CD4-positive, CD25-positive, alpha-beta regulatory T cell (primary cell): Measurements from ENCODE around the gene DCAF17. TPM values are rescaled to one million over a fixed set of nuclear protein-coding genes. Genes with fewer than 3 reads are reported as not detected.
A peak's percentile ranks its signal among the peaks of the same experiment; 100 is the strongest.
"Not testable (repeated sequence)": the region's sequence is repeated elsewhere in the genome, so short reads cannot be mapped to it uniquely, and the experiment has no call there.

Experiments
- ATAC-seq, 2 donors: fragments of 150-1000 bp; cut with Tn5 transposase; one replicate each; pipeline ENCODE4 v1.10.0; 2021; ENCODE audit warnings: low read depth in 2 of 2, moderate number of reproducible peaks in 2 of 2, moderate library complexity in 1 of 2
- DNase-seq, 3 donors: peaks; one replicate each; pipeline versions ENCODE4 v3.0.0 to v3.0.0-alpha.2; 2012 to 2022; ENCODE audit warnings: mixed read lengths in 1 of 3
- H3K27ac ChIP-seq: one replicate; pipeline ENCODE4 v1.7.0; 2013; ENCODE audit warnings: mild to moderate bottlenecking, low read length; ENCODE audit not compliant: insufficient read depth, poor library complexity, severe bottlenecking
- H3K27me3 ChIP-seq: one replicate; pipeline ENCODE4 v1.7.0; 2013; ENCODE audit warnings: low read length; ENCODE audit not compliant: control insufficient read depth, insufficient read depth
- H3K36me3 ChIP-seq: one replicate; pipeline ENCODE4 v1.7.0; 2013; ENCODE audit warnings: mild to moderate bottlenecking, low read length, moderate library complexity; ENCODE audit not compliant: control insufficient read depth, insufficient read depth
- H3K4me1 ChIP-seq: 2 replicates; pipeline ENCODE4 v1.7.0; 2013; ENCODE audit warnings: mild to moderate bottlenecking, low read length; ENCODE audit not compliant: insufficient read depth, control insufficient read depth, poor library complexity, severe bottlenecking
- H3K4me3 ChIP-seq: one replicate; pipeline ENCODE4 v1.7.0; 2013; ENCODE audit warnings: low read depth, mild to moderate bottlenecking, low read length, moderate library complexity
- H3K9me3 ChIP-seq, 2 experiments: 1 replicate in 1 of 2; 2 replicates in 1 of 2; pipeline ENCODE4 v1.7.0; 2013; ENCODE audit warnings: low read length in 2 of 2, mild to moderate bottlenecking in 1 of 2, moderate library complexity in 1 of 2; ENCODE audit not compliant: control insufficient read depth in 2 of 2
- H3K27ac Mint-ChIP-seq, 3 donors: one replicate each; pipeline ENCODE4 v1.8.0; 2020 to 2022; ENCODE audit warnings: mild to moderate bottlenecking in 3 of 3, mixed read lengths in 3 of 3, moderate library complexity in 2 of 3
- H3K27me3 Mint-ChIP-seq: one replicate; pipeline ENCODE4 v1.8.0; 2022; ENCODE audit warnings: mild to moderate bottlenecking, mixed read lengths
- H3K36me3 Mint-ChIP-seq: one replicate; pipeline ENCODE4 v1.8.0; 2020; ENCODE audit warnings: mixed read lengths
- H3K4me1 Mint-ChIP-seq, 4 donors: one replicate each; pipeline ENCODE4 v1.8.0; 2020 to 2022; ENCODE audit warnings: mixed read lengths in 4 of 4, mild to moderate bottlenecking in 1 of 4
- H3K4me3 Mint-ChIP-seq, 4 donors: one replicate each; pipeline ENCODE4 v1.8.0; 2020 to 2022; ENCODE audit warnings: mild to moderate bottlenecking in 4 of 4, mixed read lengths in 4 of 4, moderate library complexity in 3 of 4
- H3K9me3 Mint-ChIP-seq, 7 donors: one replicate each; pipeline ENCODE4 v1.8.0; 2020 to 2022; ENCODE audit warnings: mixed read lengths in 7 of 7, mild to moderate bottlenecking in 3 of 7, moderate library complexity in 2 of 7
- polyA plus RNA-seq, 4 donors: library from polyadenylated mRNA; unstranded; fragments of 300-500 nt; fragmentation: Illumina TruSeq; gene quantifications; one replicate each; pipeline ENCODE4 v1.2.3, GENCODE V29; 2021
- total RNA-seq: library from RNA; stranded (reverse); gene quantifications from one replicate; pipeline ENCODE4 v1.2.3, GENCODE V29; 2022

The DCAF17 gene
- total and polyA plus RNA-seq, 5 donors from 2014 or later: 10.3 to 18.4 (median 12.7) TPM

DNA sequence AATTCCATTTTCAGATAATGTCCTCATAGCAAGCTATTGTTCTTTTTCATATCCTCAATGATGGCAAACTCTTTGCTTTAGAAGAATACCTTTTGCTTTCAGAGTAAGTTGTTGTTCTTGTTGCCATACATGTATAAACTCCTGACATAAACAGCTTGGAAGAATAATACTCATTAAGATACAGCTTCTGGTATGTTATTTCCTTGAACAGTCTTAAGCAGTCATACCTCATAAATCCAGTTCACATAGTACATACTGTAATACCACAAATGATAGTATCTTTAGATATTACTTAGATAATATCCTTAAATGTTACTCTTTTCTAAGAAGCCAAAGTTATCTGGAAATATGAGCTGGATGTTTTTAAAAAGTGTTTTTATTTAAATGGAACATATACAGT, 23.4 kb upstream of the DCAF17 start:
- Mint-ChIP-seq H3K4me1 (peaks cover 14 to 23% (median 18%) of the 10 kb centered on the region in 4 donors), H3K27me3 (no peaks in the 10 kb centered on the region), H3K27ac (no peak overlapping the region), H3K9me3 (peaks cover 0 to 4% (median 0%) of the 10 kb centered on the region in 7 donors), H3K4me3 (no peak overlapping the region), H3K36me3 (no peaks in the 10 kb centered on the region)
- no peak for DNase-seq
- H3K9me3 ChIP-seq: no peaks in the 10 kb centered on the region
- no peak overlapping the region for H3K4me3 ChIP-seq
- no peak for ATAC-seq
- H3K36me3 ChIP-seq: no peaks in the 10 kb centered on the region
- no peak overlapping the region for H3K27ac ChIP-seq
- H3K4me1 ChIP-seq: peaks cover 4% of the 10 kb centered on the region
- H3K27me3 ChIP-seq: no peaks in the 10 kb centered on the region

DNA sequence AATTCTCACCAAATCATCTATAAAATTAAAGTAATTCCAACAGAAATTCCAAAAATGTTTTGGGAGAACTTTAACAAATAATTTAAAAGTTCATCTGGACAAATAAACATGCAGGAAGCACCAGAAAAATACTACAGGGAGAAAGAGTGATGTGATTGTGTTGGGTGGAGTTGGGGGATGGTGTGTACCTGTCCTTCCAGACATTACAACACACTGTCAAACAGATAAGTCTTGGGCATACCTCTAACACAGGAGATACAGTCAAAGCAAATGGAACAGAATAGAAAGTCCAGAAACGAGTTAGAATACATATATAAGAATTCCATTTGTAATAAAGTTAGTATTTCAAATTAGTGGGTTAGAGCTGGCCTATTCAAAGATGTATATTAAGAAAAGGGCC, 22.8 kb upstream of the DCAF17 start:
- H3K4me1 ChIP-seq: peaks cover 4% of the 10 kb centered on the region
- H3K4me3 ChIP-seq: no peak overlapping the region
- H3K27ac ChIP-seq: no peak overlapping the region
- H3K36me3 ChIP-seq: no peaks in the 10 kb centered on the region
- H3K4me3 Mint-ChIP-seq: no peak overlapping the region
- H3K36me3 Mint-ChIP-seq: no peaks in the 10 kb centered on the region
- H3K9me3 Mint-ChIP-seq: peaks cover 0 to 2% (median 0%) of the 10 kb centered on the region in 7 donors
- no peaks in the 10 kb centered on the region for H3K9me3 ChIP-seq
- H3K27me3 ChIP-seq: no peaks in the 10 kb centered on the region
- no peaks in the 10 kb centered on the region for H3K27me3 Mint-ChIP-seq
- DNase-seq: no peak
- peaks cover 15 to 24% (median 19%) of the 10 kb centered on the region in 4 donors for H3K4me1 Mint-ChIP-seq
- ATAC-seq: no peak
- H3K27ac Mint-ChIP-seq: no peak overlapping the region

DNA sequence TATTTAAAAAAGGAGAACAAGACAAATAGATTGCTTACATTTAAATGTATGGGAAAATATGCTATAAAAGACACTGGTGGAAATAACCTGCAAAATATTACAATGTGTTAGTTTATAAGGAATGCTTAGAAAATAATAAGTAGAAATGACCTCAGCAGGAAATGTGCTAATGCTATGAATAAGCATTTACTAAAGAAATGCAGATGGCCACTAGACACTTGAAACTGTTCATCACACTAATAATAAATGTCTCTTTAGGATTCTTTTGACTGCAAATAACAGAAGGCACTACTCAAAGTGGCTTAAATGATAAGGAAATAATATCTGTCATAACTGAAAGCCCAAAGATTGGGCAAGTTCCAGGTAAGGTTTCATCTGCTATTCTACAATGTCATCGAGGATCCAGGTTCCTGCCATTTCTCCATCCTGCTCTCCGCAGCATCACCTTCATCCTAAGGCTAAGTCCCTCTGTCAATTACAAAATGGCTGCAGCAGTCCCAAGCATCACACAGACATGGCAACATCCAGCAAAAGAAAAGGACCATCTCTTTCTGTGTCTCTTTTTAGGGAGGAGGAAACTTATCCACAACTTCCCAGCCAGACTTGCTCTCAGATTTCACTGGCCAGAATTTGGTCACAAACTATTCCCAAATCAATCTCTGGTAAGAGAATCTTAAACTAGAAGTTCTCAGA, 22.1 kb upstream of the DCAF17 start:
- ATAC-seq (no peak), DNase-seq (no peak)
- Mint-ChIP-seq H3K4me3 (no peak overlapping the region), H3K27ac (no peak overlapping the region), H3K27me3 (no peaks in the 10 kb centered on the region), H3K4me1 (peaks cover 14 to 25% (median 18%) of the 10 kb centered on the region in 4 donors), H3K9me3 (peaks cover 0 to 2% (median 0%) of the 10 kb centered on the region in 7 donors), H3K36me3 (no peaks in the 10 kb centered on the region)
- Histone ChIP-seq H3K27ac (no peak overlapping the region), H3K36me3 (no peaks in the 10 kb centered on the region), H3K9me3 (no peaks in the 10 kb centered on the region), H3K27me3 (no peaks in the 10 kb centered on the region), H3K4me1 (peaks cover 2% of the 10 kb centered on the region), H3K4me3 (no peak overlapping the region)

GRCh38 chr2:171412571-171413175, 21.4 kb upstream of the DCAF17 start:
- ATAC-seq: no peak
- Mint-ChIP-seq H3K9me3 (peaks cover 0 to 1% (median 0%) of the 10 kb centered on the region in 7 donors), H3K27me3 (no peaks in the 10 kb centered on the region)

DNA sequence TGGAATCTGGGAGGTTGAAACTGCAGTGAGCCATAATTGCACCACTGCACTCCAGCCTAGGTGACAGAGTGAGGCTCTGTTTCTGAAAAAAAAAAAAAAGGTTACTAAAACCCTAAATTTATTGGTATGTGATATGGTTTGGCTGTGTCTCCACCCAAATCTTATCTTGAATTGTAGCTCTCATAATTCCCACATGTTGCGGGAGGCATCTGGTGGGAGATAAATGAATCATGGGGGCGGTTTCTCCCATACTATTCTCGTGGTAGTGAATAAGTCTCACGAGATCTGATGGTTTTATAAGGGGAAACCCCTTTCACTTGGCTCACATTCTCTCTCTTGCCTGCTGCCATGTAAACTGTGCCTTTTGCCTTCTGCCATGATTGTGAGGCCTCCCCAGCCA, 19.4 kb upstream of the DCAF17 start:
- H3K4me3 ChIP-seq, H3K9me3 ChIP-seq, H3K27ac ChIP-seq, ATAC-seq, H3K27ac Mint-ChIP-seq, H3K27me3 Mint-ChIP-seq, DNase-seq, H3K4me1 ChIP-seq, H3K36me3 Mint-ChIP-seq, H3K36me3 ChIP-seq, H3K9me3 Mint-ChIP-seq, H3K27me3 ChIP-seq, H3K4me3 Mint-ChIP-seq: not testable (repeated sequence)
- H3K4me1 Mint-ChIP-seq: peaks cover 9 to 20% (median 12%) of the 10 kb centered on the region in 4 donors

More at GRCh38 chr2:171412571-171413175, 21.4 kb upstream of the DCAF17 start:
- peaks cover 12 to 23% (median 15%) of the 10 kb centered on the region in 4 donors for H3K4me1 Mint-ChIP-seq
- Histone ChIP-seq H3K9me3 (no peaks in the 10 kb centered on the region), H3K4me1 (no peaks in the 10 kb centered on the region), H3K4me3 (no peak overlapping the region), H3K27ac (no peak overlapping the region), H3K36me3 (no peaks in the 10 kb centered on the region), H3K27me3 (no peaks in the 10 kb centered on the region)
- DNase-seq: no peak
- no peaks in the 10 kb centered on the region for H3K36me3 Mint-ChIP-seq
- H3K4me3 Mint-ChIP-seq: no peak overlapping the region
- no peak overlapping the region for H3K27ac Mint-ChIP-seq

GRCh38 chr2:171416009-171416926, 17.8 kb upstream of the DCAF17 start:
- no peaks in the 10 kb centered on the region for H3K36me3 Mint-ChIP-seq
- Histone ChIP-seq H3K9me3 (no peaks in the 10 kb centered on the region), H3K36me3 (no peaks in the 10 kb centered on the region), H3K4me3 (peak overlapping the region; percentile 51), H3K27me3 (no peaks in the 10 kb centered on the region), H3K27ac (no peak overlapping the region), H3K4me1 (no peaks in the 10 kb centered on the region)
- peak; percentile 98 to 99 for ATAC-seq
- peak overlapping the region; percentile 10 to 70 (median 59) for H3K27ac Mint-ChIP-seq
- H3K27me3 Mint-ChIP-seq: no peaks in the 10 kb centered on the region
- peaks cover 0 to 2% (median 0%) of the 10 kb centered on the region in 7 donors for H3K9me3 Mint-ChIP-seq
- H3K4me1 Mint-ChIP-seq: peaks cover 9 to 18% (median 15%) of the 10 kb centered on the region in 4 donors
- H3K4me3 Mint-ChIP-seq: peak overlapping the region in 1 of 4 donors; percentile 4
- peak; percentile 64 to 88 (median 76) for DNase-seq

- peaks cover 4% of the 10 kb centered on the region for H3K36me3 Mint-ChIP-seq
- H3K4me3 ChIP-seq: no peak overlapping the region
- H3K27ac ChIP-seq: no peak overlapping the region
- H3K9me3 ChIP-seq: peaks cover 0 to 17% of the 10 kb centered on the region in 2 experiments
- no peak overlapping the region for H3K4me3 Mint-ChIP-seq
- ATAC-seq (no peak), DNase-seq (no peak)
- H3K9me3 Mint-ChIP-seq: peaks cover 0 to 10% (median 3%) of the 10 kb centered on the region in 7 donors
- peaks cover 9 to 22% (median 16%) of the 10 kb centered on the region in 4 donors for H3K4me1 Mint-ChIP-seq
- no peaks in the 10 kb centered on the region for H3K4me1 ChIP-seq
- no peaks in the 10 kb centered on the region for H3K27me3 ChIP-seq
- no peaks in the 10 kb centered on the region for H3K27me3 Mint-ChIP-seq
- H3K27ac Mint-ChIP-seq: no peak overlapping the region
- no peaks in the 10 kb centered on the region for H3K36me3 ChIP-seq
Observed at GRCh38 chr2:171419333-171419732, 14.7 kb upstream of the DCAF17 start.
